ENCODE results near the gene BAHCC1.
"Not testable (repeated sequence)": the region's sequence is repeated elsewhere in the genome, so short reads cannot be mapped to it uniquely, and the experiment has no call there.

BAHCC1 gene

GRCh38 chr17:81359218-81359617, 36.0 kb upstream of the BAHCC1 start:
- Histone ChIP-seq H3K4me1 (ENCODE audit: control insufficient read depth, insufficient read depth, low read length) (peaks cover 3% of the 10 kb centered on the region; the same call in 1 of the 2 replicates), H3K27ac (ENCODE audit: extremely low read depth, low read depth, low read length) (no peak overlapping the region), H3K4me3 (ENCODE audit: low read depth, low read length) (no peak overlapping the region), H3K9me3 (ENCODE audit: control insufficient read depth, insufficient read depth, low read depth, low read length) (no peaks in the 10 kb centered on the region), H3K36me3 (ENCODE audit: control insufficient read depth in 2 of 2, insufficient read depth in 1 of 2, low read length in 2 of 2) (no peaks in the 10 kb centered on the region)
- POLR2A ChIA-PET: no interaction called here
- TF ChIP-seq ZNF37A (tag by site-specific recombination; IDR thresholded peaks at IDR 0.05) (no peak), ZNF362 (tag by site-specific recombination; IDR thresholded peaks at IDR 0.05) (no peak), PBX3 (CRISPR knock-in tag; IDR thresholded peaks at IDR 0.05) (no peak), ZNF366 (tag by site-specific recombination; conservative IDR thresholded peaks at IDR 0.05) (peak; percentile 97), ZNF48 (tag by site-specific recombination; IDR thresholded peaks at IDR 0.05) (no peak), ZNF658 (tag by site-specific recombination; IDR thresholded peaks at IDR 0.05) (no peak), KLF9 (tag by site-specific recombination; IDR thresholded peaks at IDR 0.05; ENCODE audit: low read depth) (0 out of 2 replicates have a peak, but pooled peaks have one; percentile 19), GLI4 (tag by site-specific recombination; IDR thresholded peaks at IDR 0.05) (no peak), SETDB1 (IDR thresholded peaks at IDR 0.05; ENCODE audit: insufficient read length, low read length) (no peak), AEBP2 (tag by site-specific recombination; IDR thresholded peaks at IDR 0.05; ENCODE audit: borderline replicate concordance) (no peak), ZNF146 (tag by site-specific recombination; IDR thresholded peaks at IDR 0.05) (no peak), ZBTB49 (tag by site-specific recombination; IDR thresholded peaks at IDR 0.05; ENCODE audit: low read depth) (no peak), WT1 (tag by site-specific recombination; IDR thresholded peaks at IDR 0.05) (no peak), PATZ1 (tag by site-specific recombination; IDR thresholded peaks at IDR 0.05) (no peak)
- CTCF ChIA-PET: interaction anchor here (0.7 to 1.5 kb wide), 3 partner anchors 14 to 67 kb away, joined by 3 to 7 read pairs (median 3); no protein-coding TSS in a partner anchor

GRCh38 chr17:81362001-81362400, 33.3 kb upstream of the BAHCC1 start:
- POLR2A ChIA-PET; H3K36me3 ChIP-seq (ENCODE audit: control insufficient read depth in 2 of 2, insufficient read depth in 1 of 2, low read length in 2 of 2); CTCF ChIA-PET; H3K4me1 ChIP-seq (ENCODE audit: control insufficient read depth, insufficient read depth, low read length); H3K27ac ChIP-seq (ENCODE audit: extremely low read depth, low read depth, low read length); H3K9me3 ChIP-seq (ENCODE audit: control insufficient read depth, insufficient read depth, low read depth, low read length); H3K4me3 ChIP-seq (ENCODE audit: low read depth, low read length): not testable (repeated sequence)

Data from HEK293 (cell line).